ENCODE measurements around the gene BBOF1. TPM values are rescaled to one million over a fixed set of nuclear protein-coding genes. Genes with fewer than 3 reads are reported as not detected.
"Not testable (repeated sequence)": the region's sequence is repeated elsewhere in the genome, so short reads cannot be mapped to it uniquely, and the experiment has no call there.

The BBOF1 gene
- total RNA-seq: 6.7 and 9.2 TPM in 2 replicates

GRCh38 chr14:74018586-74019407, at the start of gene BBOF1, which contains the start of gene ENTPD5:
Gene BBOF1, plus strand, starts transcription at chr14:74019349. Its CDS starts 130 bp downstream, at chr14:74019479.
Gene ENTPD5, minus strand, starts transcription at chr14:74019288. Its CDS starts 31,186 bp downstream, at chr14:73988102.
- DNase-seq (ENCODE audit: low read depth): no peak
- H3K36me3 ChIP-seq (ENCODE audit: control insufficient read depth, insufficient read depth, low read length): no peaks in the 10 kb centered on the region
- TF ChIP-seq CTCF (IDR thresholded peaks at IDR 0.05; ENCODE audit: insufficient read depth, low read length, poor library complexity, severe bottlenecking): no peak
- H3K4me3 ChIP-seq (ENCODE audit: low read depth, low read length): peak within 1 kb of the TSS; percentile 83
- no peaks in the 10 kb centered on the region for H3K27me3 ChIP-seq (ENCODE audit: control insufficient read depth, insufficient read depth, low read length)

GRCh38 chr14:73973497-73973896, 45.7 kb upstream of the BBOF1 start:
- no peak for DNase-seq (ENCODE audit: low read depth)
- Histone ChIP-seq H3K36me3 (ENCODE audit: control insufficient read depth, insufficient read depth, low read length) (peaks cover 1% of the 10 kb centered on the region), H3K4me3 (ENCODE audit: low read depth, low read length) (no peak overlapping the region), H3K27me3 (ENCODE audit: control insufficient read depth, insufficient read depth, low read length) (no peaks in the 10 kb centered on the region)
- no peak for TF ChIP-seq CTCF (IDR thresholded peaks at IDR 0.05; ENCODE audit: insufficient read depth, low read length, poor library complexity, severe bottlenecking)

- DNase-seq (ENCODE audit: low read depth): no peak
- Histone ChIP-seq H3K4me3 (ENCODE audit: low read depth, low read length) (no peak overlapping the region), H3K36me3 (ENCODE audit: control insufficient read depth, insufficient read depth, low read length) (peaks cover 1% of the 10 kb centered on the region), H3K27me3 (ENCODE audit: control insufficient read depth, insufficient read depth, low read length) (no peaks in the 10 kb centered on the region)
- no peak for TF ChIP-seq CTCF (IDR thresholded peaks at IDR 0.05; ENCODE audit: insufficient read depth, low read length, poor library complexity, severe bottlenecking)
Measured at GRCh38 chr14:73976125-73976524, 43.0 kb upstream of the BBOF1 start.

GRCh38 chr14:73977896-73978295, 41.3 kb upstream of the BBOF1 start:
- DNase-seq (ENCODE audit: low read depth): no peak
- H3K36me3 ChIP-seq (ENCODE audit: control insufficient read depth, insufficient read depth, low read length): peaks cover 1% of the 10 kb centered on the region
- H3K27me3 ChIP-seq (ENCODE audit: control insufficient read depth, insufficient read depth, low read length): no peaks in the 10 kb centered on the region
- H3K4me3 ChIP-seq (ENCODE audit: low read depth, low read length): no peak overlapping the region
- no peak for TF ChIP-seq CTCF (IDR thresholded peaks at IDR 0.05; ENCODE audit: insufficient read depth, low read length, poor library complexity, severe bottlenecking)

- TF ChIP-seq CTCF (IDR thresholded peaks at IDR 0.05; ENCODE audit: insufficient read depth, low read length, poor library complexity, severe bottlenecking): no peak
- H3K36me3 ChIP-seq (ENCODE audit: control insufficient read depth, insufficient read depth, low read length): no peaks in the 10 kb centered on the region
- no peak for DNase-seq (ENCODE audit: low read depth)
- no peaks in the 10 kb centered on the region for H3K27me3 ChIP-seq (ENCODE audit: control insufficient read depth, insufficient read depth, low read length)
- no peak overlapping the region for H3K4me3 ChIP-seq (ENCODE audit: low read depth, low read length)
Measured at GRCh38 chr14:73988065-73988464, 31.1 kb upstream of the BBOF1 start.

- not testable (repeated sequence) for H3K4me3 ChIP-seq (ENCODE audit: low read depth, low read length); H3K27me3 ChIP-seq (ENCODE audit: control insufficient read depth, insufficient read depth, low read length); DNase-seq (ENCODE audit: low read depth); H3K36me3 ChIP-seq (ENCODE audit: control insufficient read depth, insufficient read depth, low read length)
Measured at GRCh38 chr14:73988656-73989055, 30.5 kb upstream of the BBOF1 start.

Data from kidney epithelial cell (primary cell).